GM23338 (cell line): ENCODE measurements around the gene AZU1. TPM values are rescaled to one million over a fixed set of nuclear protein-coding genes. Genes with fewer than 3 reads are reported as not detected.

Experiments used
- ATAC-seq: fragments of 200-7000 bp; cut with Tn5 transposase; 3 replicates; pipeline ENCODE4 v1.9.1; 2020
- DNase-seq: peaks from one replicate; pipeline ENCODE4 v3.0.0-alpha.2; 2015; ENCODE audit warnings: low spot score
- H2AFZ ChIP-seq: fragments of 200-600 bp; sonication (generic); 2 replicates; pipeline ENCODE4 v1.8.0; 2016; ENCODE audit warnings: antibody characterized with exemption, mild to moderate bottlenecking, moderate library complexity
- H3F3A ChIP-seq: fragments of 200-600 bp; sonication (generic); replicated peaks from 2 replicates; pipeline ENCODE4 v1.8.0; 2017; ENCODE audit warnings: antibody characterized with exemption, mixed run types, low read depth
- H3K27ac ChIP-seq: fragments of 200-600 bp; sonication (generic); 2 replicates; pipeline ENCODE4 v1.6.1; 2016; ENCODE audit warnings: low read depth
- H3K27me3 ChIP-seq: fragments of 200-600 bp; sonication (generic); 2 replicates; pipeline ENCODE4 v1.8.0; 2016; ENCODE audit warnings: mild to moderate bottlenecking, mixed run types, moderate library complexity; ENCODE audit not compliant: insufficient read depth
- H3K36me3 ChIP-seq: fragments of 200-600 bp; sonication (generic); 2 replicates; pipeline ENCODE4 v1.8.0; 2016; ENCODE audit warnings: mild to moderate bottlenecking; ENCODE audit not compliant: insufficient read depth
- H3K4me1 ChIP-seq: fragments of 200-600 bp; sonication (generic); 2 replicates; pipeline ENCODE4 v1.8.0; 2016; ENCODE audit warnings: mild to moderate bottlenecking, moderate library complexity; ENCODE audit not compliant: insufficient read depth
- H3K4me2 ChIP-seq: fragments of 200-600 bp; sonication (generic); 2 replicates; pipeline ENCODE4 v1.7.1; 2017; ENCODE audit warnings: mixed run types
- H3K4me3 ChIP-seq: fragments of 200-600 bp; sonication (generic); 2 replicates; pipeline ENCODE4 v1.6.1; 2016; ENCODE audit warnings: mixed run types
- H3K79me2 ChIP-seq: fragments of 200-600 bp; sonication (generic); replicated peaks from 2 replicates; pipeline ENCODE4 v1.8.0; 2017; ENCODE audit warnings: mild to moderate bottlenecking; ENCODE audit not compliant: insufficient read depth
- H3K9me2 ChIP-seq: fragments of 200-600 bp; sonication (generic); 2 replicates; pipeline ENCODE4 v1.8.0; 2017; ENCODE audit not compliant: insufficient read depth
- H4K20me1 ChIP-seq: fragments of 200-600 bp; sonication (generic); replicated peaks from 2 replicates; pipeline ENCODE4 v1.8.0; 2017; ENCODE audit warnings: mild to moderate bottlenecking; ENCODE audit not compliant: insufficient read depth
- H3K27ac Mint-ChIP-seq: 2 replicates; pipeline ENCODE4 v1.8.0; 2020; ENCODE audit warnings: inconsistent platforms, mild to moderate bottlenecking, moderate library complexity, mixed read lengths
- H3K27me3 Mint-ChIP-seq: 3 replicates; pipeline ENCODE4 v1.8.0; 2022; ENCODE audit warnings: low read depth, mild to moderate bottlenecking, moderate library complexity, mixed read lengths, inconsistent platforms; ENCODE audit not compliant: insufficient read depth, poor library complexity
- H3K36me3 Mint-ChIP-seq: 3 replicates; pipeline ENCODE4 v1.8.0; 2021; ENCODE audit warnings: low read depth, mild to moderate bottlenecking, inconsistent platforms, moderate library complexity, mixed read lengths
- H3K4me1 Mint-ChIP-seq: 3 replicates; pipeline ENCODE4 v1.8.0; 2020; ENCODE audit warnings: mild to moderate bottlenecking, inconsistent platforms, mixed read lengths
- H3K4me3 Mint-ChIP-seq: 3 replicates; pipeline ENCODE4 v1.8.0; 2021; ENCODE audit warnings: moderate library complexity, mild to moderate bottlenecking, inconsistent platforms, mixed read lengths
- H3K9me3 Mint-ChIP-seq: 3 replicates; pipeline ENCODE4 v1.8.0; 2020; ENCODE audit warnings: moderate library complexity, mild to moderate bottlenecking, inconsistent platforms, mixed read lengths
- CREB1 ChIP-seq: fragments of 250-450 bp; sonication (Bioruptor Pico); IDR thresholded peaks from 2 replicates; pipeline ENCODE4 v1.5.0; 2020; ENCODE audit warnings: low read depth, mild to moderate bottlenecking, moderate library complexity
- JUNB ChIP-seq: IDR thresholded peaks from one replicate; pipeline ENCODE4 v1.6.1; 2016; ENCODE audit warnings: antibody characterized with exemption; ENCODE audit not compliant: unreplicated experiment
- NANOG ChIP-seq: IDR thresholded peaks from 2 replicates; pipeline ENCODE4 v1.6.1; 2016; ENCODE audit warnings: antibody characterized with exemption, borderline replicate concordance
- POLR2AphosphoS5 ChIP-seq: IDR thresholded peaks from 2 replicates; pipeline ENCODE4 v1.6.1; 2016; ENCODE audit warnings: antibody characterized with exemption, low read depth
- REST ChIP-seq: IDR thresholded peaks from one replicate; pipeline ENCODE4 v1.6.1; 2018; ENCODE audit warnings: antibody characterized with exemption; ENCODE audit not compliant: unreplicated experiment
- ZNF114 ChIP-seq: fragments of 250-450 bp; sonication (Bioruptor Pico); IDR thresholded peaks from 2 replicates; pipeline ENCODE4 v1.5.0; 2020; ENCODE audit warnings: mild to moderate bottlenecking, moderate library complexity
- ZNF331 ChIP-seq: fragments of 250-450 bp; sonication (Bioruptor Pico); IDR thresholded peaks from 2 replicates; pipeline ENCODE4 v1.5.0; 2020; ENCODE audit warnings: low read depth, mild to moderate bottlenecking, moderate library complexity
- ZNF462 ChIP-seq: fragments of 250-450 bp; sonication (Bioruptor Pico); IDR thresholded peaks from 2 replicates; pipeline ENCODE4 v1.5.0; 2020; ENCODE audit warnings: mild to moderate bottlenecking, moderate library complexity
- polyA plus RNA-seq: library from polyadenylated mRNA; unstranded; fragments of >200 nt; fragmentation: Nextera tagmentation; extraction: Ambion mirVana; gene quantifications from 2 replicates; pipeline ENCODE4 v1.2.1, GENCODE V29; 2016
- total RNA-seq: library from RNA; depleted of rRNA; stranded (reverse); fragments of >200 nt; shearing (Covaris generic); gene quantifications from 2 replicates; pipeline ENCODE4 v1.2.3, GENCODE V29; 2014

Gene AZU1
- total and polyA plus RNA-seq, 2 experiments from 2014 or later, result 0.78 to 1.4 TPM

- Histone ChIP-seq H3F3A (peaks cover 22% of the 10 kb centered on the region; the same call in 1 of the 2 replicates), H3K27ac (peak overlapping the region; percentile 94), H3K9me2 (no peaks in the 10 kb centered on the region), H3K27me3 (no peaks in the 10 kb centered on the region), H4K20me1 (no peaks in the 10 kb centered on the region), H2AFZ (peak overlapping the region; percentile 18; the same call in 1 of the 2 replicates), H3K79me2 (peaks cover 25% of the 10 kb centered on the region), H3K4me3 (peak overlapping the region; percentile 52), H3K4me2 (peak overlapping the region; percentile 78), H3K4me1 (peaks cover 27% of the 10 kb centered on the region), H3K36me3 (no peaks in the 10 kb centered on the region)
- Mint-ChIP-seq H3K4me1 (peaks cover 20% of the 10 kb centered on the region), H3K4me3 (peak overlapping the region; percentile 58), H3K27me3 (peaks cover 14% of the 10 kb centered on the region), H3K36me3 (no peaks in the 10 kb centered on the region), H3K9me3 (no peaks in the 10 kb centered on the region), H3K27ac (peak overlapping the region; percentile 94)
- no peak for TF ChIP-seq CREB1 (CRISPR knock-in tag)
- TF ChIP-seq ZNF462 (CRISPR knock-in tag), result no peak
- ATAC-seq, result peak; percentile 8
- DNase-seq, result peak; percentile 53
Observed at GRCh38 chr19:782878-783668, 44.6 kb upstream of the AZU1 start.

GRCh38 chr19:784541-784940 lies 43.1 kb upstream of the AZU1 start:
- ATAC-seq, result no peak
- H3K4me1 Mint-ChIP-seq, result peaks cover 28% of the 10 kb centered on the region
- no peaks in the 10 kb centered on the region; the same call in 2 of the 3 replicates for H3K36me3 Mint-ChIP-seq

More at GRCh38 chr19:784541-784940, 43.1 kb upstream of the AZU1 start:
- TF ChIP-seq ZNF331 (no peak), CREB1 (CRISPR knock-in tag) (no peak), NANOG (no peak), REST (no peak), ZNF114 (no peak), POLR2AphosphoS5 (no peak), JUNB (no peak)
- Mint-ChIP-seq H3K27ac (no peak overlapping the region), H3K4me3 (no peak overlapping the region), H3K27me3 (peaks cover 7% of the 10 kb centered on the region), H3K9me3 (no peaks in the 10 kb centered on the region)
- no peak overlapping the region for H2AFZ ChIP-seq
- H3K4me3 ChIP-seq, result 0 out of 2 replicates have a peak overlapping the region, but pooled peaks have one; percentile 20
- peaks cover 25% of the 10 kb centered on the region for H3K79me2 ChIP-seq
- H3K27ac ChIP-seq, result no peak overlapping the region
- H3K36me3 ChIP-seq, result no peaks in the 10 kb centered on the region
- no peaks in the 10 kb centered on the region for H3K9me2 ChIP-seq
- DNase-seq, result peak; percentile 15
- no peaks in the 10 kb centered on the region for H3K27me3 ChIP-seq
- peaks cover 32% of the 10 kb centered on the region for H3F3A ChIP-seq
- peaks cover 41% of the 10 kb centered on the region for H3K4me1 ChIP-seq
- no peaks in the 10 kb centered on the region for H4K20me1 ChIP-seq
- peak overlapping the region; percentile 78; the same call in 1 of the 2 replicates for H3K4me2 ChIP-seq
